Measurements from ENCODE around the gene INHBB. TPM values are rescaled to one million over a fixed set of nuclear protein-coding genes. Genes with fewer than 3 reads are reported as not detected.

Gene INHBB
- total and polyA plus RNA-seq, 7 donors, result 0.60 to 1.8 (median 1.2) TPM; not detected in 1

- Histone ChIP-seq H3K36me3 (no peaks in the 10 kb centered on the region), H3K27me3 (no peaks in the 10 kb centered on the region), H3K4me1 (no peaks in the 10 kb centered on the region), H3K27ac (no peak overlapping the region), H3K9me3 (no peaks in the 10 kb centered on the region), H3K4me3 (no peak overlapping the region)
- TF ChIP-seq POLR2AphosphoS5 (IDR thresholded peaks at IDR 0.05) (no peak), CTCF (IDR thresholded peaks at IDR 0.05) (no peak), EP300 (IDR thresholded peaks at IDR 0.05) (no peak), POLR2A (IDR thresholded peaks at IDR 0.05) (no peak)
- intact Hi-C loops (cut with DNase I), result no loop called here
- WGBS, 2 donors, result 46 to 58% methylated on average over 5 of the region's 5 CpGs
- DNase-seq, result no peak
Measured at GRCh38 chr2:120367649-120368048, 21.7 kb downstream of the INHBB start.

GRCh38 chr2:120368086-120368485 lies 22.1 kb downstream of the INHBB start:
- WGBS, 2 donors, result 83 to 86% methylated on average over 3 of the region's 3 CpGs
- H3K27ac ChIP-seq, result no peak overlapping the region
- no peaks in the 10 kb centered on the region for H3K27me3 ChIP-seq
- H3K9me3 ChIP-seq, result no peaks in the 10 kb centered on the region
- H3K4me3 ChIP-seq, result no peak overlapping the region
- no peaks in the 10 kb centered on the region for H3K36me3 ChIP-seq
- TF ChIP-seq CTCF (IDR thresholded peaks at IDR 0.05) (no peak), EP300 (IDR thresholded peaks at IDR 0.05) (no peak), POLR2AphosphoS5 (IDR thresholded peaks at IDR 0.05) (no peak), POLR2A (IDR thresholded peaks at IDR 0.05) (no peak)
- H3K4me1 ChIP-seq, result no peaks in the 10 kb centered on the region
- no peak for DNase-seq
- intact Hi-C loops (cut with DNase I), result no loop called here

GRCh38 chr2:120369250-120369649 lies 23.3 kb downstream of the INHBB start:
- no peaks in the 10 kb centered on the region for H3K27me3 ChIP-seq
- no peak for DNase-seq
- H3K27ac ChIP-seq, result no peak overlapping the region
- no peak overlapping the region for H3K4me3 ChIP-seq
- intact Hi-C loops (cut with DNase I), result no loop called here
- no peaks in the 10 kb centered on the region for H3K36me3 ChIP-seq
- H3K4me1 ChIP-seq, result no peaks in the 10 kb centered on the region
- H3K9me3 ChIP-seq, result no peaks in the 10 kb centered on the region
- TF ChIP-seq CTCF (IDR thresholded peaks at IDR 0.05) (no peak), POLR2A (IDR thresholded peaks at IDR 0.05) (no peak), POLR2AphosphoS5 (IDR thresholded peaks at IDR 0.05) (no peak), EP300 (IDR thresholded peaks at IDR 0.05) (no peak)
- 85 to 87% methylated on average over 4 of the region's 4 CpGs for WGBS, 2 donors

- Histone ChIP-seq H3K27me3 (no peaks in the 10 kb centered on the region), H3K27ac (no peak overlapping the region), H3K4me1 (no peaks in the 10 kb centered on the region), H3K36me3 (no peaks in the 10 kb centered on the region), H3K9me3 (no peaks in the 10 kb centered on the region), H3K4me3 (no peak overlapping the region)
- WGBS, 2 donors, result 75 to 82% methylated on average over 16 of the region's 16 CpGs
- DNase-seq, result no peak
- TF ChIP-seq EP300 (IDR thresholded peaks at IDR 0.05) (no peak), POLR2A (IDR thresholded peaks at IDR 0.05) (no peak), POLR2AphosphoS5 (IDR thresholded peaks at IDR 0.05) (no peak), CTCF (IDR thresholded peaks at IDR 0.05) (no peak)
- intact Hi-C loops (cut with DNase I), result no loop called here
Measured at GRCh38 chr2:120371969-120372625, 26.2 kb downstream of the INHBB start.

GRCh38 chr2:120372816-120373215 lies 26.9 kb downstream of the INHBB start:
- H3K36me3 ChIP-seq, result no peaks in the 10 kb centered on the region
- intact Hi-C loops (cut with DNase I), result no loop called here
- no peaks in the 10 kb centered on the region for H3K4me1 ChIP-seq
- H3K9me3 ChIP-seq, result no peaks in the 10 kb centered on the region
- 92% methylated on average over 4 of the region's 4 CpGs for WGBS, 2 donors
- peaks cover 0 to 3% (median 0%) of the 10 kb centered on the region in 3 donors for H3K27me3 ChIP-seq
- DNase-seq, result no peak
- TF ChIP-seq EP300 (IDR thresholded peaks at IDR 0.05) (no peak), CTCF (IDR thresholded peaks at IDR 0.05) (no peak), POLR2AphosphoS5 (IDR thresholded peaks at IDR 0.05) (no peak), POLR2A (IDR thresholded peaks at IDR 0.05) (no peak)
- H3K4me3 ChIP-seq, result no peak overlapping the region
- no peak overlapping the region for H3K27ac ChIP-seq
